Mucosa of stomach (tissue), 1 donor: ENCODE results near the gene STON2.

Source experiments
- H3K27me3 ChIP-seq: one replicate; pipeline ENCODE4 v1.7.0; 2013; ENCODE audit warnings: mild to moderate bottlenecking, low read length; ENCODE audit not compliant: control insufficient read depth, insufficient read depth
- H3K36me3 ChIP-seq: one replicate; pipeline ENCODE4 v1.7.0; 2013; ENCODE audit warnings: low read length; ENCODE audit not compliant: control insufficient read depth, insufficient read depth
- H3K4me1 ChIP-seq: one replicate; pipeline ENCODE4 v1.7.0; 2013; ENCODE audit warnings: mild to moderate bottlenecking, low read length; ENCODE audit not compliant: control insufficient read depth, insufficient read depth
- H3K4me3 ChIP-seq: one replicate; pipeline ENCODE4 v1.7.0; 2013; ENCODE audit warnings: low read length
- H3K9ac ChIP-seq: one replicate; pipeline ENCODE4 v1.7.0; 2013; ENCODE audit warnings: mild to moderate bottlenecking, low read length, moderate library complexity
- H3K9me3 ChIP-seq: one replicate; pipeline ENCODE4 v1.7.0; 2013; ENCODE audit warnings: mild to moderate bottlenecking, low read length, moderate library complexity; ENCODE audit not compliant: control insufficient read depth
- donor health status: Pancreatic carcinoma.

STON2 gene, protein sequence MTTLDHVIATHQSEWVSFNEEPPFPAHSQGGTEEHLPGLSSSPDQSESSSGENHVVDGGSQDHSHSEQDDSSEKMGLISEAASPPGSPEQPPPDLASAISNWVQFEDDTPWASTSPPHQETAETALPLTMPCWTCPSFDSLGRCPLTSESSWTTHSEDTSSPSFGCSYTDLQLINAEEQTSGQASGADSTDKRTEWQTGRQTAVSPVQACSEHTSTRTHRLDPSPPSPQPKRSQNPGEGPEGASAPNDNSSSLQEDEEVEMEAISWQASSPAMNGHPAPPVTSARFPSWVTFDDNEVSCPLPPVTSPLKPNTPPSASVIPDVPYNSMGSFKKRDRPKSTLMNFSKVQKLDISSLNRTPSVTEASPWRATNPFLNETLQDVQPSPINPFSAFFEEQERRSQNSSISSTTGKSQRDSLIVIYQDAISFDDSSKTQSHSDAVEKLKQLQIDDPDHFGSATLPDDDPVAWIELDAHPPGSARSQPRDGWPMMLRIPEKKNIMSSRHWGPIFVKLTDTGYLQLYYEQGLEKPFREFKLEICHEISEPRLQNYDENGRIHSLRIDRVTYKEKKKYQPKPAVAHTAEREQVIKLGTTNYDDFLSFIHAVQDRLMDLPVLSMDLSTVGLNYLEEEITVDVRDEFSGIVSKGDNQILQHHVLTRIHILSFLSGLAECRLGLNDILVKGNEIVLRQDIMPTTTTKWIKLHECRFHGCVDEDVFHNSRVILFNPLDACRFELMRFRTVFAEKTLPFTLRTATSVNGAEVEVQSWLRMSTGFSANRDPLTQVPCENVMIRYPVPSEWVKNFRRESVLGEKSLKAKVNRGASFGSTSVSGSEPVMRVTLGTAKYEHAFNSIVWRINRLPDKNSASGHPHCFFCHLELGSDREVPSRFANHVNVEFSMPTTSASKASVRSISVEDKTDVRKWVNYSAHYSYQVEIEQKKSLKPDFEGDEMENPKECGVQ

DNA sequence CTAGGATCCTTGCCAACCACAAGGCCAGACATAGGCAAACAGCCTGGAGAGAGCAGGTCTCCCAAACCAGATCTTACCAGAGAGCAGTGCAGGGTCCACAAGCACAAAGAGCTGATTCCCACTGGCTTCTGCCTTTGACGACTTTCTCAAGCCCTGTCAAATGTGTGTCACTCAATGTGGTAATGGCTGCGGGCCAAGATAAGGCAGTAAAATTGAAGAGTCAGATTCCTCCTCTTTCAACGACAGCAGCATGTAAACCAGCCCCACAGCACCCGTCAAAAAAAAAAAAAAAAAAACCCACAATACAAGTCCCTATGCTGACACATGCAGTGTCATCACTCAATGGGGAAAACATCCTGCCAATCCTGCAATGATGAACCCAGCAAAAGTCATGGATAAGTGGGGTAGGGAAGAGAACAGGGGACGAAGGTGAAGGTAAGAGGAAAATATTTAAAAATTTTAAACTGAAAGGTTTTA lies at the start of gene STON2:
Gene STON2, minus strand, starts transcription at position 123 of the 477 bp plus-strand sequence. CDS start 1,942 bp downstream, outside the sequence.
- Histone ChIP-seq H3K4me1 (no peaks in the 10 kb centered on the region), H3K4me3 (no peak within 1 kb of the TSS), H3K9me3 (no peaks in the 10 kb centered on the region), H3K9ac (no peak within 1 kb of the TSS), H3K36me3 (no peaks in the 10 kb centered on the region), H3K27me3 (no peaks in the 10 kb centered on the region)

DNA sequence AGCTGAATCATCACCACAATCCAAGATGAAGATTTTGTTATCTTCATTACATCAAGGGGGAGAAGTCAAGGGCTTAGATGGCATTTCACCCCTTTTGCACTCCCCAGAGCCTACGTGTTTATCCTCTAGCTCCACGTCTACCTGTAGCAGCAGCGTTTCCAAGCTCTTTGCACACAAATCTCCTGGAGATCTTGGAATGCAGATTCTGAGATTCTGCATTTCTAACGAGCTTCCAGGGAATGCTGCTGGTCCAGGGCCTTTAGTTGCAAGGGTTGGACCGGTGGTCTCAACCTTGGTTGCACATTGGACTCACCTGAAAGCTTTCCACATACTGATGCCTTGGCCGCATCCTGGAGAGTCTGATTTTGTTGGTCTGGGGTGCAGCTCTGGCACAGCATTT lies 49.5 kb upstream of the STON2 start:
- Histone ChIP-seq H3K9ac (no peak overlapping the region), H3K36me3 (no peaks in the 10 kb centered on the region), H3K9me3 (no peaks in the 10 kb centered on the region), H3K4me1 (peaks cover 11% of the 10 kb centered on the region), H3K4me3 (no peak overlapping the region), H3K27me3 (peaks cover 15% of the 10 kb centered on the region)

DNA sequence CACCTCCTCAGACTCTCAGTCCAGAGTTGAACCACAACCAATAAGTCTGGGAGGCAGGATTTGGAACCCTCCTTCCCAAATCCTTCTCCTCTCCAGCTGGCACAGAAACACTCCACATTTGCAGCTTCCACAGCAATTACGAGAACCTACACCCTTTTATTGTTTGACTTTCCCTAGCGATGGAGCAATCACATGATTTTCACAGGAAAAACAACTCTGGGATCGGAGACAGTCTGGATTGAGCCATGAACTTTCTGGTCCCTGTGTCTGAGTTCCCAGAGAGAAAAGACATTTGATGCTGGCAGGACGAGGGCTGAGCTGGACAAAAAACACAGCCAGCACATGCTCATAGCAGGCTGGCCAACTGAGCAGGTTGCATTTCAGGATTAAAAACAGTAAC lies 49.0 kb upstream of the STON2 start:
- Histone ChIP-seq H3K9me3 (no peaks in the 10 kb centered on the region), H3K36me3 (no peaks in the 10 kb centered on the region), H3K4me1 (peaks cover 11% of the 10 kb centered on the region), H3K27me3 (peaks cover 15% of the 10 kb centered on the region), H3K4me3 (no peak overlapping the region), H3K9ac (no peak overlapping the region)

DNA sequence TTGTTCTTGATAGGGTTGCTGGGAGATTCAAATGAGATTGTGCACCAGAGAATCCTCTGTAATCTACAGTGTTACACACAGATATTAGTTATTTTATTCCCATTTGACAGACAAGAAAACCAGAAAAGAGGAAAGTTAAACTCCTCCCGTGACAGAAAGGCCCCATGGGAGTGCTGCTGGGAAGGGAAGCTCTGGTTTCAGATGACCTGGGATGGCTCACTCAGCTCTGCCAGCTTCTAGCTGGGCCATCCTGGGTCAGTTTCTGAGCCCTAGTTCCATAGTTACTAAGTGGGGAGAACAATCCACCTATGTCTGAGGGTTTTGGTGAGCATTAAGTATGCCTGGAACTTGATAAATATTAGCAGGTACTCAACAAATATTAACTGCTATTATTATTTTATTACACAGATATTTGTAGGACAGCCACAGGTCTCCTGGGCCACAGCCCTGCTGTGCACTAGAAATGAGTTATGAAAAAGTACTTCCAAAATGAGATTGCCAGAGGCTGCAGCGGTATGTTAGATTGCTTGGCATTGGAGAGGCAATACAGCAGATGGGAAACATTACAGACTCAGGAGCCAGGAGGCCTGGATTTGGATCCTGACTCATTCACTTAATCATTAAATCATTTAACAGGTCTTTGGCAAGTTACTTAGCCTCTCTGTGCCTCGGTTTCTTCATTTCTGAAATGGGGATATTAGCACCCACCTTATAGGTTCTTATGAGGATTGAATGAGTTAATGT lies 47.1 kb upstream of the STON2 start:
- Histone ChIP-seq H3K4me3 (no peak overlapping the region), H3K27me3 (peaks cover 15% of the 10 kb centered on the region), H3K4me1 (peaks cover 11% of the 10 kb centered on the region), H3K36me3 (no peaks in the 10 kb centered on the region), H3K9ac (no peak overlapping the region), H3K9me3 (no peaks in the 10 kb centered on the region)

DNA sequence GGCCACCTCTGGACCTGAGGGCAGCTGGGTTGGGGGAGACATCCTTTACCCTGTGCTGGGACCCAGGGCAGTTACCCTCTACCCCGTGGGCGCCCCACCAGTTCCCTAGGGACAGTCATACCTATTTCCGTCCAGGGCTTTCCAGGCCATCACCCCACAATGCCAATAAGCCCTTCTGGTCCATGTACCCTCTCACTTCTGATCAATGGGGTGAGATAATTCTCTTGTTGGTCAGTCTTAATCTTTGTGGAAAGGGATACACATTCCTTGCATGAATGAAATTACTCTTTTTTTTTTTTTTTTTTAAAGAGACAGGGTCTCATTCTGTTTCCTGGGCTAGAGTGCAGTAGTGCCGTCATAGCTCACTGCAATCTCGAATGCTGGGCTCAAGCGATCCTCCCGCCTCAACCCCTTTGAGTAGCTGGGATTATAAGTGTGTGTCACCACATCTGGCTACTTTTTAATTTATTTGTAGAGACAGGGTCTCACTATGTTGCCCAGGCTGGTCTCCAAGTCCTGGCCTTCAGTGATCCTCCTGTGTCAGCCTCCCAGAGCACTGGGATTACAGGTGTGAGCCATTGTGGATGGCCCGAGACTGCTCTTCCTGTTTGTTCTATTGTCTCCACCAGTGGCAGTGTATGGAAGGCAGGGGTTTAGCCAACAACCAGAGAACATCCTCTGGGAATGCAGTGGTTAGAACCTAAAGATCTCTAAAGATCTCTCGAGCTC lies 46.3 kb upstream of the STON2 start:
- peaks cover 11% of the 10 kb centered on the region for H3K4me1 ChIP-seq
- no peak overlapping the region for H3K4me3 ChIP-seq
- no peak overlapping the region for H3K9ac ChIP-seq
- no peaks in the 10 kb centered on the region for H3K36me3 ChIP-seq
- no peaks in the 10 kb centered on the region for H3K9me3 ChIP-seq
- H3K27me3 ChIP-seq = peaks cover 15% of the 10 kb centered on the region

DNA sequence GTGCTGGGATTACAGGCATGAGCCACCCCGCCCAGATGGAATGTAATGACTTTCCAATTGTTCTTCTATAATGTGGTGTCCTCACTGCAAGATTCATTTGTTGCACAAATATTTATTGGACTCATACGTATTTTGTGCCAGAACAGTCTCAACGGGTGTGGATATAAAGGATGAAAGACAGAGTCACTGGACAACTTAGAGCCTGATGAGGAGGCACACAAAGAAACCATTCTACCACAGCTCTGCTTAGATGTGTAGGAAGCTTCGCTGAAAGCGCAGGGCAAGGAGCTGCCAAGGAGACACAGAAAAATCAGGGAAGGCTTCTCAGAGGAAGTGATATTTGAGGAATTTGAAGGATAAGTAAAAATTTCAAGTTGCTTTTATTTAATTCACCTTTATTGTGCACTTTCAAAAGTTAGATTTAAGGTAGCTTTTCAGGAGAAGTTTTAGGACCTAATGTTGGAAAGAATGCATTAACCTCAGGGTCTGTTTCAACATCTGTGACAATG lies 41.6 kb upstream of the STON2 start:
- peaks cover 16% of the 10 kb centered on the region for H3K27me3 ChIP-seq
- no peaks in the 10 kb centered on the region for H3K9me3 ChIP-seq

DNA sequence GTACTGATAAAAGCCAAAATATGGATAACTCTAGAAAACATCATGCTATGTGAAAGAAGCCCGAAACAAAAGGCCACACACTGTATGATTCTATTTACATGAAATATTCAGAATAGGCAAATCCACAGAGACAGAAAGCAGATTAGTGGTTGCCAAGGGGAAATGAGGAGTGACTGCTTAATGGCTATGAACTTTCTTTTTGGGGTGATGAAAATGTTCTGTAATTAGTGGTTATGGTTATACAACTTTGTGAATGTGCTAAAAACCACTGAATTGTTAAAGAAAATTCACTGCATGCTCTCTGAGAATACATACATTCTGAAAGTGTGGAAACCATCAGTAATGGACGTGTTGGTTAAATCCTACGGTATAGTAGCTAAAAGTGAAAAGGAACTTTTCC lies 39.9 kb upstream of the STON2 start:
- no peaks in the 10 kb centered on the region for H3K36me3 ChIP-seq
- H3K4me3 ChIP-seq = no peak overlapping the region
- peaks cover 28% of the 10 kb centered on the region for H3K27me3 ChIP-seq
- H3K4me1 ChIP-seq = peaks cover 6% of the 10 kb centered on the region
- no peak overlapping the region for H3K9ac ChIP-seq
- H3K9me3 ChIP-seq = no peaks in the 10 kb centered on the region

More for the DNA sequence above, 41.6 kb upstream of the STON2 start:
- Histone ChIP-seq H3K4me3 (no peak overlapping the region), H3K36me3 (no peaks in the 10 kb centered on the region), H3K4me1 (peaks cover 3% of the 10 kb centered on the region), H3K9ac (no peak overlapping the region)

DNA sequence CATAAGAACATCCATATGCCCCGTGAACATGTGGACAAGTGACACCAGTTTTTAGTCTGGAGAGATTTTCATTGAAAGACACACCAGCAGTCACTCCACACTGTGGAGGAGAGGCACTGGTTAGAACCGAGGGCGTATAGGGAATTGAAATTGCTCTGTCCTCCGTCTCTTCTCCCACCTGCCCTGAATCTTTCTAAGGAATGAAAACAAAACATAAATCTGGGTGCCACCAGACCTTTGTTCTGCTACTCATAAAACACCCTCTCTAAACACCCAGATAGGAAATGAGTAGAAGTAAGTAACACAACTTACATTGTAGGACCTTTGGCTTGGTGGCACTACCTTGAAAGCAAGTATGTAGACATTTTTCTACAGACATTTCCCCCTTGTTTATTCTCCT lies 37.1 kb upstream of the STON2 start:
- Histone ChIP-seq H3K4me3 (no peak overlapping the region), H3K9me3 (no peaks in the 10 kb centered on the region), H3K9ac (no peak overlapping the region), H3K36me3 (no peaks in the 10 kb centered on the region), H3K27me3 (peaks cover 36% of the 10 kb centered on the region), H3K4me1 (peaks cover 6% of the 10 kb centered on the region)

DNA sequence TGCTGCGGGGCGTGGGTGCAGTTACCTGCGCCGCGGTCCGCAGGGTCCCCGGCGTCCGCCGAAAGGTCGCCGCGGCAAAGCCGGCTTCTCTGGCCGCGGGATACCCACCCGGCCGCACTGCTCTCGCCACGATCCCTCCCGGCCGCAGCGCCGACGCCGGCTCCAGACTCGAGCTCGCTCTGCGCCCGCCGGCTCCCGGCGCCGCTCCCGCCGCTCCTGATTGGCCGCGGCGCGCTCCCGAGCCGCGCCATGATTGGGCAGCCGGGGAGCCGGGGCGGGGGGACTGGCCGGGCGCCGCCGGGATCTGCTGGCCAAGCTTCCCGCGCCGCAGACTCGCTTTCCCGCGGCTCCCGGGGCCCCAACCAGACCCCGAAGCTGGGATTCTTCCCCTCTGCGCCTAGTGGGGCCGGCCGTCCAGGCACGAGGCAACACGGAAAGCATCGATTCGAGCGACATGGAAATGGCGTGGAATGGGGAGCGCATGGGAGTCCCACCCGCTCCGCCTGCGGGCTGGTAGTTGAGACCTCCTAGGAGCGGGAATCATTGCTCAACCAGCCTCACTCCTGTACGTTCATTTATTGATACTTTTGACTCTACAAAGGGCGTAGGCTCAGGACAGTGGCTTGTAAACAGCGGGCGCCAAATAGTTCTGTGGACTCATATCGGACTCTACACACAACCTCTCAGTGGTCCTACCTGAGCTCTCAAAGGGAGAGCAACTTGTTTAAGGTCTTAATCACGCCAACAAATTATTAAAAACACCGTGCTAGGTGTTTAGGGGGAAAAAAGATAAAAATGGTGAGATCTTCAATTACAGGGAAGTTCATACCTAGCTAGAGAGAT lies 36.4 kb upstream of the STON2 start:
- Histone ChIP-seq H3K9ac (peak overlapping the region; percentile 60), H3K36me3 (no peaks in the 10 kb centered on the region), H3K9me3 (no peaks in the 10 kb centered on the region), H3K4me3 (peak overlapping the region; percentile 55), H3K4me1 (peaks cover 6% of the 10 kb centered on the region), H3K27me3 (peaks cover 36% of the 10 kb centered on the region)

DNA sequence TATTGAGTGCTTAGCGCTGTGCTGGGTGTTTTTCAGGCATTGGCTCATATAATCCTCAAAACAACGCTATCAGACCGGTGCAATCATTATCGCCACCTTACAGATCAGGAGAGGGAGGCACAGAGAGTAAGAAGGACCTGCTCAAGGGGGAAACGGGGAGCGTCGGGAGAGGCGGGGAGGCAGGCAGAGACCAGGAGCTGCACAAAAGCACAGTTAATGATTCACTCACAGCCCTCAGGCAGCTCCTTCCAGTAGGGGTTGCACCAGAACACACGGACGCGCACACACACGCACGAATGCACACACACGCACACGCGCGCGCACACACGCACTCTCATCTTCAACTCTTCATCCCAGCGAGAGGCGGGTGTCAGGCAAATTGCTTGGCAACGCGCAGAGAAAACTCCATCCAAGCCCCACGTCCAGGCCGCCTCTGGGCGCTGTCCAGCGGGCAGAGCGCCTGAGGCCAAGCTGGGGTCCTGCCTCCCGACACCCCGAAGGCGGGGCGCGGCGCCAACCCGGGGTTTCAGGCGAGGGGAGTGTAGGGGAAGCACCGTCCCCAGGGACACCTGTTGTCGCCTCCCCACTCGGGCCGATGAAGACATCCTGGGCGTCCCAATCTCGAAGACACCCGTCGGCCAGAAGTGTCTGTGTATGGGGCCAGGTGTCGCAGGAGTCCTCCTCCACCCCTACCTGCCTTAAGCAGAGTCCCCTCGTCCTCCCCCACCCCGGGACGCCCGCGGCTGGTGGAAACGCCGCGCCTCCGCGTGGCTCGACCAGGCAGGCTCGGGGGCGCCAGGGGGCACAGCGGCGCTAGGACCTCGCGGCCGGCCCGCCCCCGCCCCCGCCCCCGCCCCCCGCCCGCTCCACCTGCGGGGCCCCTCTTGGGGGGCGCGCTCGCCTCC lies 35.5 kb upstream of the STON2 start:
- no peaks in the 10 kb centered on the region for H3K36me3 ChIP-seq
- H3K4me1 ChIP-seq = peaks cover 6% of the 10 kb centered on the region
- H3K9me3 ChIP-seq = no peaks in the 10 kb centered on the region
- H3K4me3 ChIP-seq = peak overlapping the region; percentile 42
- H3K27me3 ChIP-seq = peaks cover 36% of the 10 kb centered on the region
- no peak overlapping the region for H3K9ac ChIP-seq
